ENCODE measurements around the gene ETV1. TPM values are rescaled to one million over a fixed set of nuclear protein-coding genes. Genes with fewer than 3 reads are reported as not detected.

ETV1 gene
- total and polyA plus RNA-seq, 9 of the 15 experiments (the other 6 are each of a cell fraction or from before 2014, with no cell fraction given), result 7.2 to 27.4 (median 14.0) TPM

- TF ChIP-seq, protein P1, sequence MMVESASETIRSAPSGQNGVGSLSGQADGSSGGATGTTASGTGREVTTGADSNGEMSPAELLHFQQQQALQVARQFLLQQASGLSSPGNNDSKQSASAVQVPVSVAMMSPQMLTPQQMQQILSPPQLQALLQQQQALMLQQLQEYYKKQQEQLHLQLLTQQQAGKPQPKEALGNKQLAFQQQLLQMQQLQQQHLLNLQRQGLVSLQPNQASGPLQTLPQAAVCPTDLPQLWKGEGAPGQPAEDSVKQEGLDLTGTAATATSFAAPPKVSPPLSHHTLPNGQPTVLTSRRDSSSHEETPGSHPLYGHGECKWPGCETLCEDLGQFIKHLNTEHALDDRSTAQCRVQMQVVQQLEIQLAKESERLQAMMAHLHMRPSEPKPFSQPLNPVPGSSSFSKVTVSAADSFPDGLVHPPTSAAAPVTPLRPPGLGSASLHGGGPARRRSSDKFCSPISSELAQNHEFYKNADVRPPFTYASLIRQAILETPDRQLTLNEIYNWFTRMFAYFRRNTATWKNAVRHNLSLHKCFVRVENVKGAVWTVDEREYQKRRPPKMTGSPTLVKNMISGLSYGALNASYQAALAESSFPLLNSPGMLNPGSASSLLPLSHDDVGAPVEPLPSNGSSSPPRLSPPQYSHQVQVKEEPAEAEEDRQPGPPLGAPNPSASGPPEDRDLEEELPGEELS (CRISPR knock-in tag; IDR thresholded peaks at IDR 0.05; ENCODE audit: borderline replicate concordance), result no peak
- TF ChIP-seq ZBTB17 (CRISPR knock-in tag; IDR thresholded peaks at IDR 0.05) (peak; percentile 30; the same call in 1 of the 2 replicates), MITF (IDR thresholded peaks at IDR 0.05) (no peak), ELF1 (tag; IDR thresholded peaks at IDR 0.05) (no peak), LARP7 (IDR thresholded peaks at IDR 0.05) (no peak), ILK (tag; IDR thresholded peaks at IDR 0.05; ENCODE audit: borderline replicate concordance, low read depth) (no peak), BRD9 (IDR thresholded peaks at IDR 0.05; ENCODE audit: low read depth, partially characterized antibody) (peak; percentile 38), ZKSCAN8 (CRISPR knock-in tag; IDR thresholded peaks at IDR 0.05) (0 out of 2 replicates have a peak, but pooled peaks have one; percentile 32), NFXL1 (CRISPR knock-in tag; IDR thresholded peaks at IDR 0.05) (no peak), RFX1 (IDR thresholded peaks at IDR 0.05) (no peak), CCAR2 (IDR thresholded peaks at IDR 0.05; ENCODE audit: low read depth, low read length) (no peak), RBBP5 (IDR thresholded peaks at IDR 0.05; ENCODE audit: borderline replicate concordance, insufficient read depth, low read length, poor library complexity, severe bottlenecking) (peak; percentile 37), JUN (IDR thresholded peaks at IDR 0.05; ENCODE audit: borderline replicate concordance, low read depth, low read length) (no peak), JUN (CRISPR knock-in tag; IDR thresholded peaks at IDR 0.05; ENCODE audit: borderline replicate concordance) (no peak), IFI16 (CRISPR knock-in tag; IDR thresholded peaks at IDR 0.05) (no peak)
- TF ChIP-seq, protein P2, sequence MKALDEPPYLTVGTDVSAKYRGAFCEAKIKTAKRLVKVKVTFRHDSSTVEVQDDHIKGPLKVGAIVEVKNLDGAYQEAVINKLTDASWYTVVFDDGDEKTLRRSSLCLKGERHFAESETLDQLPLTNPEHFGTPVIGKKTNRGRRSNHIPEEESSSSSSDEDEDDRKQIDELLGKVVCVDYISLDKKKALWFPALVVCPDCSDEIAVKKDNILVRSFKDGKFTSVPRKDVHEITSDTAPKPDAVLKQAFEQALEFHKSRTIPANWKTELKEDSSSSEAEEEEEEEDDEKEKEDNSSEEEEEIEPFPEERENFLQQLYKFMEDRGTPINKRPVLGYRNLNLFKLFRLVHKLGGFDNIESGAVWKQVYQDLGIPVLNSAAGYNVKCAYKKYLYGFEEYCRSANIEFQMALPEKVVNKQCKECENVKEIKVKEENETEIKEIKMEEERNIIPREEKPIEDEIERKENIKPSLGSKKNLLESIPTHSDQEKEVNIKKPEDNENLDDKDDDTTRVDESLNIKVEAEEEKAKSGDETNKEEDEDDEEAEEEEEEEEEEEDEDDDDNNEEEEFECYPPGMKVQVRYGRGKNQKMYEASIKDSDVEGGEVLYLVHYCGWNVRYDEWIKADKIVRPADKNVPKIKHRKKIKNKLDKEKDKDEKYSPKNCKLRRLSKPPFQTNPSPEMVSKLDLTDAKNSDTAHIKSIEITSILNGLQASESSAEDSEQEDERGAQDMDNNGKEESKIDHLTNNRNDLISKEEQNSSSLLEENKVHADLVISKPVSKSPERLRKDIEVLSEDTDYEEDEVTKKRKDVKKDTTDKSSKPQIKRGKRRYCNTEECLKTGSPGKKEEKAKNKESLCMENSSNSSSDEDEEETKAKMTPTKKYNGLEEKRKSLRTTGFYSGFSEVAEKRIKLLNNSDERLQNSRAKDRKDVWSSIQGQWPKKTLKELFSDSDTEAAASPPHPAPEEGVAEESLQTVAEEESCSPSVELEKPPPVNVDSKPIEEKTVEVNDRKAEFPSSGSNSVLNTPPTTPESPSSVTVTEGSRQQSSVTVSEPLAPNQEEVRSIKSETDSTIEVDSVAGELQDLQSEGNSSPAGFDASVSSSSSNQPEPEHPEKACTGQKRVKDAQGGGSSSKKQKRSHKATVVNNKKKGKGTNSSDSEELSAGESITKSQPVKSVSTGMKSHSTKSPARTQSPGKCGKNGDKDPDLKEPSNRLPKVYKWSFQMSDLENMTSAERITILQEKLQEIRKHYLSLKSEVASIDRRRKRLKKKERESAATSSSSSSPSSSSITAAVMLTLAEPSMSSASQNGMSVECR (CRISPR knock-in tag; IDR thresholded peaks at IDR 0.05), result no peak
- TF ChIP-seq, protein P3, sequence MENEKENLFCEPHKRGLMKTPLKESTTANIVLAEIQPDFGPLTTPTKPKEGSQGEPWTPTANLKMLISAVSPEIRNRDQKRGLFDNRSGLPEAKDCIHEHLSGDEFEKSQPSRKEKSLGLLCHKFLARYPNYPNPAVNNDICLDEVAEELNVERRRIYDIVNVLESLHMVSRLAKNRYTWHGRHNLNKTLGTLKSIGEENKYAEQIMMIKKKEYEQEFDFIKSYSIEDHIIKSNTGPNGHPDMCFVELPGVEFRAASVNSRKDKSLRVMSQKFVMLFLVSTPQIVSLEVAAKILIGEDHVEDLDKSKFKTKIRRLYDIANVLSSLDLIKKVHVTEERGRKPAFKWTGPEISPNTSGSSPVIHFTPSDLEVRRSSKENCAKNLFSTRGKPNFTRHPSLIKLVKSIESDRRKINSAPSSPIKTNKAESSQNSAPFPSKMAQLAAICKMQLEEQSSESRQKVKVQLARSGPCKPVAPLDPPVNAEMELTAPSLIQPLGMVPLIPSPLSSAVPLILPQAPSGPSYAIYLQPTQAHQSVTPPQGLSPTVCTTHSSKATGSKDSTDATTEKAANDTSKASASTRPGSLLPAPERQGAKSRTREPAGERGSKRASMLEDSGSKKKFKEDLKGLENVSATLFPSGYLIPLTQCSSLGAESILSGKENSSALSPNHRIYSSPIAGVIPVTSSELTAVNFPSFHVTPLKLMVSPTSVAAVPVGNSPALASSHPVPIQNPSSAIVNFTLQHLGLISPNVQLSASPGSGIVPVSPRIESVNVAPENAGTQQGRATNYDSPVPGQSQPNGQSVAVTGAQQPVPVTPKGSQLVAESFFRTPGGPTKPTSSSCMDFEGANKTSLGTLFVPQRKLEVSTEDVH (IDR thresholded peaks at IDR 0.05; ENCODE audit: low read depth, partially characterized antibody), result no peak
Measured at GRCh38 chr7:13991791-13992595, 2.5 kb upstream of the ETV1 start (continued).
